ENCODE results near the gene LRRIQ4. TPM values are rescaled to one million over a fixed set of nuclear protein-coding genes. Genes with fewer than 3 reads are reported as not detected.

LRRIQ4 gene
- total RNA-seq, 1 experiment from 2014 or later = not detected

DNA sequence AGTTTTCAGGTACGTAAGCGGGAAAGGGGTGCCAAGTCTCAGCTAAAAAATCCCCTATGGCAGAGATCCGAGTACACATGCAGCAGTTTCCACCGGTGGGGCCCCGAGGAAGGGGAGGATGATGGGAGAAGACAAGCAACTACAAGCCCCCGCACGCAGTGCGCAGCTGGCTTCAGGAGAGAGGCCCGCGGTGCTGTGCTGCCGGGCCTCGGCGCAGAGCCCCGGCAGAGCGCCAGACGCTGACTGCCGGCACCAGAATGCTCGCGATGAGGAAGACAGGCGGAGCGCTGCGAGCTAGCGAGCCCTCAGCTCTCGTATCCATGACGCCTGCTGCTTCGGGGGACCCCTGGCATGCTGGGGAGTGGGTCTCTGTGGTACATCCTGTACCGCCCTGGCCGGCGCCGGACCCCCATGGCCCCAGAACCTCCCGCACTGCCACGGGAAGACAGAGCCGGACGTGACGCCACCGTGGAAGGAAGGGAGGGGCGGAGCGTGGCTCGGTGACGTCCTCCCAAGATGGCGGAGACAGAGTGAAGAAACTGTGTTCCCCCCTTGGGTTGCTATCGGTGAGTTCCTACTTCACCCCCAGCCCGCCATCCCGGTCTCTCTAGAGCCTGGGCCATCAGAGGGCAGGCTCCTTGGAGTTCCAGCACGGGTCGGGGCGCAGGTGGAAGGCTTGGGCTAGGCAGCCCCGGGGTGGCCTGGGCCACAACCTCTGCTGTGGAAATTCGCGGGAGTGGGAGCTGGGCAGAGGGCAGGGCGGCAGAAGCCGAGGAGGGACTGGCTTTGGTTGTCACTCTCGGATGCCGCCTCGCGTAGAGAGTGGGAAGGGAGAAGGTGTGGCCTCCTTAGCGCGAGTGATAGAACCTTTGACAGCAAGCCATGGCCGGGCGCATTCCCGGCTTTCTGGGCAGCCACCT, 39.5 kb upstream of the LRRIQ4 start, which contains the start of gene MYNN:
MYNN (plus strand) TSS at position 500 of the 920 bp plus-strand sequence. CDS start 900 bp downstream, outside the sequence.
- H3K9me3 ChIP-seq = no peaks in the 10 kb centered on the region
- peak; percentile 89 to 92 for DNase-seq
- Mint-ChIP-seq H3K4me3 (ENCODE audit: unreplicated experiment) (peak within 1 kb of the TSS; percentile 94), H3K27ac (ENCODE audit: unreplicated experiment) (peak within 1 kb of the TSS; percentile 98), H3K27me3 (ENCODE audit: insufficient read depth, unreplicated experiment) (no peaks in the 10 kb centered on the region), H3K9me3 (ENCODE audit: unreplicated experiment) (no peaks in the 10 kb centered on the region), H3K4me1 (ENCODE audit: low read depth, unreplicated experiment) (peaks cover 5% of the 10 kb centered on the region), H3K36me3 (ENCODE audit: insufficient read depth, unreplicated experiment) (peaks cover 50% of the 10 kb centered on the region)
- POLR2A ChIA-PET = interaction anchor here (0.8 to 1.4 kb wide), 3 partner anchors 8 to 25 kb away, joined by 5 to 12 read pairs (median 6); partner anchors contain the start of gene TERC
- intact Hi-C loops (cut with micrococcal nuclease; ENCODE audit: unreplicated experiment) = loop anchor here (1.0 to 2.0 kb wide), 2 partner anchors 10 to 194 kb away; partner anchors contain the start of gene SEC62
- no peaks in the 10 kb centered on the region for H3K4me1 ChIP-seq
- BruUV-seq (replicated peaks) = TSS peak; percentile 96
- TF ChIP-seq, protein P1, sequence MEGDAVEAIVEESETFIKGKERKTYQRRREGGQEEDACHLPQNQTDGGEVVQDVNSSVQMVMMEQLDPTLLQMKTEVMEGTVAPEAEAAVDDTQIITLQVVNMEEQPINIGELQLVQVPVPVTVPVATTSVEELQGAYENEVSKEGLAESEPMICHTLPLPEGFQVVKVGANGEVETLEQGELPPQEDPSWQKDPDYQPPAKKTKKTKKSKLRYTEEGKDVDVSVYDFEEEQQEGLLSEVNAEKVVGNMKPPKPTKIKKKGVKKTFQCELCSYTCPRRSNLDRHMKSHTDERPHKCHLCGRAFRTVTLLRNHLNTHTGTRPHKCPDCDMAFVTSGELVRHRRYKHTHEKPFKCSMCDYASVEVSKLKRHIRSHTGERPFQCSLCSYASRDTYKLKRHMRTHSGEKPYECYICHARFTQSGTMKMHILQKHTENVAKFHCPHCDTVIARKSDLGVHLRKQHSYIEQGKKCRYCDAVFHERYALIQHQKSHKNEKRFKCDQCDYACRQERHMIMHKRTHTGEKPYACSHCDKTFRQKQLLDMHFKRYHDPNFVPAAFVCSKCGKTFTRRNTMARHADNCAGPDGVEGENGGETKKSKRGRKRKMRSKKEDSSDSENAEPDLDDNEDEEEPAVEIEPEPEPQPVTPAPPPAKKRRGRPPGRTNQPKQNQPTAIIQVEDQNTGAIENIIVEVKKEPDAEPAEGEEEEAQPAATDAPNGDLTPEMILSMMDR (IDR thresholded peaks at IDR 0.05; ENCODE audit: insufficient read depth in 1 of 2, low read depth in 1 of 2, low read length in 1 of 2, severe bottlenecking in 1 of 2, unreplicated experiment in 1 of 2) = peak in 1 of 2 experiments; percentile 24
- H3K4me3 ChIP-seq (ENCODE audit: low read depth, low read length) = peak within 1 kb of the TSS; percentile 90
- CTCF ChIA-PET = no interaction called here
- no peaks in the 10 kb centered on the region for H3K36me3 ChIP-seq (ENCODE audit: control insufficient read depth, insufficient read depth, low read length)
- no peaks in the 10 kb centered on the region for H3K27me3 ChIP-seq (replicated peaks; ENCODE audit: control insufficient read depth, insufficient read depth, low read length)

- Mint-ChIP-seq H3K27me3 (ENCODE audit: insufficient read depth, unreplicated experiment) (no peaks in the 10 kb centered on the region), H3K9me3 (ENCODE audit: unreplicated experiment) (no peaks in the 10 kb centered on the region), H3K4me1 (ENCODE audit: low read depth, unreplicated experiment) (peaks cover 5% of the 10 kb centered on the region), H3K36me3 (ENCODE audit: insufficient read depth, unreplicated experiment) (peaks cover 57% of the 10 kb centered on the region), H3K4me3 (ENCODE audit: unreplicated experiment) (peak overlapping the region; percentile 94), H3K27ac (ENCODE audit: unreplicated experiment) (peak overlapping the region; percentile 98)
- intact Hi-C loops (cut with micrococcal nuclease; ENCODE audit: unreplicated experiment) = no loop called here
- TF ChIP-seq, protein P1 (IDR thresholded peaks at IDR 0.05; ENCODE audit: insufficient read depth in 1 of 2, low read depth in 1 of 2, low read length in 1 of 2, severe bottlenecking in 1 of 2, unreplicated experiment in 1 of 2) = no peak
- ChIA-PET POLR2A (interaction anchor here (0.8 to 1.4 kb wide), 3 partner anchors 9 to 24 kb away, joined by 5 to 12 read pairs (median 6); partner anchors contain the start of gene TERC), CTCF (no interaction called here)
- no peak for DNase-seq
- Histone ChIP-seq H3K4me1 (no peaks in the 10 kb centered on the region), H3K27me3 (replicated peaks; ENCODE audit: control insufficient read depth, insufficient read depth, low read length) (no peaks in the 10 kb centered on the region), H3K36me3 (ENCODE audit: control insufficient read depth, insufficient read depth, low read length) (no peaks in the 10 kb centered on the region), H3K4me3 (ENCODE audit: low read depth, low read length) (peak overlapping the region; percentile 90), H3K9me3 (no peaks in the 10 kb centered on the region)
- BruUV-seq (replicated peaks) = TSS peak; percentile 33
Observed at GRCh38 chr3:169774186-169774585, 38.5 kb upstream of the LRRIQ4 start.

GRCh38 chr3:169777822-169778221, 34.8 kb upstream of the LRRIQ4 start:
- H3K4me3 Mint-ChIP-seq (ENCODE audit: unreplicated experiment) = no peak overlapping the region
- no peak overlapping the region for H3K27ac Mint-ChIP-seq (ENCODE audit: unreplicated experiment)
- no peaks in the 10 kb centered on the region for H3K27me3 Mint-ChIP-seq (ENCODE audit: insufficient read depth, unreplicated experiment)
- Histone ChIP-seq H3K27me3 (replicated peaks; ENCODE audit: control insufficient read depth, insufficient read depth, low read length) (no peaks in the 10 kb centered on the region), H3K36me3 (ENCODE audit: control insufficient read depth, insufficient read depth, low read length) (no peaks in the 10 kb centered on the region), H3K9me3 (no peaks in the 10 kb centered on the region), H3K4me3 (ENCODE audit: low read depth, low read length) (no peak overlapping the region), H3K4me1 (no peaks in the 10 kb centered on the region)
- CTCF ChIA-PET = no interaction called here
- DNase-seq = no peak
- BruUV-seq (replicated peaks) = no TSS peak
- POLR2A ChIA-PET = no interaction called here
- peaks cover 5% of the 10 kb centered on the region for H3K4me1 Mint-ChIP-seq (ENCODE audit: low read depth, unreplicated experiment)
- H3K36me3 Mint-ChIP-seq (ENCODE audit: insufficient read depth, unreplicated experiment) = peaks cover 67% of the 10 kb centered on the region
- intact Hi-C loops (cut with micrococcal nuclease; ENCODE audit: unreplicated experiment) = no loop called here
- TF ChIP-seq, protein P1 (IDR thresholded peaks at IDR 0.05; ENCODE audit: insufficient read depth in 1 of 2, low read depth in 1 of 2, low read length in 1 of 2, severe bottlenecking in 1 of 2, unreplicated experiment in 1 of 2) = no peak
- no peaks in the 10 kb centered on the region for H3K9me3 Mint-ChIP-seq (ENCODE audit: unreplicated experiment)

All from Caco-2 (cell line).